Esophagus muscularis mucosa (tissue), 4 donors: Measurements from ENCODE around the gene CCDC124. TPM values are rescaled to one million over a fixed set of nuclear protein-coding genes. Genes with fewer than 3 reads are reported as not detected.

Experiments
- DNase-seq: peaks from one replicate; pipeline ENCODE4 v3.0.0-alpha.2; 2017; ENCODE audit errors: extremely low spot score
- H3K27ac ChIP-seq, 4 donors: fragments of 200-600 bp; sonication (generic); replicated peaks in 1 of 4; 1 replicate in 3 of 4; 2 replicates in 1 of 4; pipeline ENCODE4 v1.5.1; 2016 to 2019; ENCODE audit warnings: mild to moderate bottlenecking in 1 of 4
- H3K27me3 ChIP-seq, 4 donors: fragments of 200-600 bp; sonication (generic); one replicate each; pipeline versions ENCODE4 v1.5.1 to v1.6.0; 2016 to 2019
- H3K36me3 ChIP-seq, 4 donors: fragments of 200-600 bp; sonication (generic); one replicate each; pipeline ENCODE4 v1.5.1; 2016 to 2019
- H3K4me1 ChIP-seq, 4 donors: fragments of 200-600 bp; sonication (generic); one replicate each; pipeline ENCODE4 v1.5.1; 2016 to 2019
- H3K4me3 ChIP-seq, 4 donors: fragments of 200-600 bp; sonication (generic); 1 replicate in 2 of 4; 2 replicates in 2 of 4; pipeline ENCODE4 v1.5.1; 2016 to 2019; ENCODE audit warnings: mild to moderate bottlenecking in 4 of 4, moderate library complexity in 1 of 4
- H3K9me3 ChIP-seq, 4 donors: fragments of 200-600 bp; sonication (generic); 1 replicate in 3 of 4; 2 replicates in 1 of 4; pipeline ENCODE4 v1.5.1; 2016 to 2019
- EP300 ChIP-seq: sonication (generic); formaldehyde crosslinking; IDR thresholded peaks from one replicate; pipeline ENCODE4 v1.6.1; 2017; ENCODE audit warnings: antibody characterized with exemption
- POLR2A ChIP-seq: fragments of 450-650 bp; IDR thresholded peaks from one replicate; pipeline ENCODE4 v1.6.1; 2017; ENCODE audit warnings: antibody characterized with exemption, moderate library complexity, mild to moderate bottlenecking, low read depth
- POLR2AphosphoS5 ChIP-seq, 2 donors: sonication (generic); formaldehyde crosslinking; IDR thresholded peaks; one replicate each; pipeline ENCODE4 v1.6.1; 2017; ENCODE audit warnings: antibody characterized with exemption in 2 of 2
- WGBS: methylation state at CpG from one replicate; pipeline ENCODE4 v1.1.5; 2018; 5-methylcytosine and 5-hydroxymethylcytosine counted together
- intact Hi-C: fragments of 100-400 bp; cut with DNase I; formaldehyde crosslinking; loops from one replicate; pipeline ENCODE4 v1.15.1; 2023
- total RNA-seq, 4 donors: library from RNA; depleted of rRNA; stranded (reverse); fragments of >200 nt; gene quantifications; one replicate each; pipeline versions ENCODE4 v1.1.0 to v1.2.1, GENCODE V29; 2016
- TF ChIP-seq, protein P1 (sequence below), 3 experiments: fragments of 200-600 bp in 2 of 3; fragments of 450-650 bp in 1 of 3; sonication (generic) in 2 of 3; IDR thresholded peaks; one replicate each; pipeline ENCODE4 v1.5.1; 2017 to 2019; ENCODE audit warnings: antibody characterized with exemption in 3 of 3, mild to moderate bottlenecking in 2 of 3, moderate library complexity in 1 of 3

The CCDC124 gene
- total RNA-seq, 4 donors from 2014 or later = 51.2 to 97.4 (median 74.3) TPM

DNA sequence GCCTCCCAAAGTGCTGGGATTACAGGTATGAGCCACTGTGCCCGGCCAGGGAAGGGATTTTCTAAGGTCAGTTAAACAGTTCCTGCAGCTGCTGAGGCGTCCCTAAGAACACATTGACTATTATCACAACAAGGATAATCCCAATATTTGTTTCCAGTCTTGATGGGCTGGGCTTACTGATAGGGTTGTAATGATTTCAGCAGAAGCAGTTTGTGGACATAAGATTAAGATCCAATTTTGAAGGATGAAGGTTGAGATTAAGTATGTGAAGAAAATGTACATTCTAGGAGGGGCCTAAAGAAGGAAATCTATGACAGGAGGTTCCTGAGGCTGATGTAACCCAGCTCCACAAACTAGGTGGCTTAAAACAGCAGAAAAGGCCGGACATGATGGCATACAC is 10.7 kb upstream of the CCDC124 start:
- Histone ChIP-seq H3K4me3 (no peak overlapping the region), H3K9me3 (no peaks in the 10 kb centered on the region), H3K27ac (no peak overlapping the region), H3K4me1 (no peaks in the 10 kb centered on the region), H3K36me3 (no peaks in the 10 kb centered on the region), H3K27me3 (peaks cover 0 to 8% (median 0%) of the 10 kb centered on the region in 4 donors)
- TF ChIP-seq EP300 (no peak), POLR2A (no peak), POLR2AphosphoS5 (IDR thresholded peaks at IDR 0.05) (no peak)
- TF ChIP-seq, protein P1, sequence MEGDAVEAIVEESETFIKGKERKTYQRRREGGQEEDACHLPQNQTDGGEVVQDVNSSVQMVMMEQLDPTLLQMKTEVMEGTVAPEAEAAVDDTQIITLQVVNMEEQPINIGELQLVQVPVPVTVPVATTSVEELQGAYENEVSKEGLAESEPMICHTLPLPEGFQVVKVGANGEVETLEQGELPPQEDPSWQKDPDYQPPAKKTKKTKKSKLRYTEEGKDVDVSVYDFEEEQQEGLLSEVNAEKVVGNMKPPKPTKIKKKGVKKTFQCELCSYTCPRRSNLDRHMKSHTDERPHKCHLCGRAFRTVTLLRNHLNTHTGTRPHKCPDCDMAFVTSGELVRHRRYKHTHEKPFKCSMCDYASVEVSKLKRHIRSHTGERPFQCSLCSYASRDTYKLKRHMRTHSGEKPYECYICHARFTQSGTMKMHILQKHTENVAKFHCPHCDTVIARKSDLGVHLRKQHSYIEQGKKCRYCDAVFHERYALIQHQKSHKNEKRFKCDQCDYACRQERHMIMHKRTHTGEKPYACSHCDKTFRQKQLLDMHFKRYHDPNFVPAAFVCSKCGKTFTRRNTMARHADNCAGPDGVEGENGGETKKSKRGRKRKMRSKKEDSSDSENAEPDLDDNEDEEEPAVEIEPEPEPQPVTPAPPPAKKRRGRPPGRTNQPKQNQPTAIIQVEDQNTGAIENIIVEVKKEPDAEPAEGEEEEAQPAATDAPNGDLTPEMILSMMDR (IDR thresholded peaks at IDR 0.05) = no peak
- WGBS = 72% methylated on average over 3 of the region's 3 CpGs
- intact Hi-C loops = no loop called here
- no peak for DNase-seq

DNA sequence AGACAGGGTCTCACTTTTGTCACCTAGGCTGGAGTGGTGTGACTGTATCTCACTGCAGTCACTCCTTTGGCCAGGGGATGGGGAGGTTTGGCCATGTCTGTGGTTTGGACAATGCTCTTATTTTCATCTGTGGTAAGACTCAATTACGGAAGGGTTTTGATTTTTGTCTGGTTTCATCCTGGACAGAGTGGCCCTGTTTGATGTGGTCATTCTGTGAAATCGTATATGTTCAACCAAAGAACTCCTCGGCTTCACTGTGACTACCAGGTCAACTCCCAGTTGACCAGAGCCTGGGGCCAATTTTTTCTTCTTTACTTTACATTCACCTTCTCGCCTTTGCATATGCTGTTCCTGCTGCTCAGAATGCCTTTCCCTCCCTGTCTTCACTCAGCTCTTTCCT is 6.8 kb upstream of the CCDC124 start:
- H3K4me3 ChIP-seq = no peak overlapping the region
- no peaks in the 10 kb centered on the region for H3K36me3 ChIP-seq
- intact Hi-C loops = no loop called here
- H3K9me3 ChIP-seq = no peaks in the 10 kb centered on the region
- DNase-seq = no peak
- H3K27ac ChIP-seq = no peak overlapping the region
- TF ChIP-seq POLR2AphosphoS5 (IDR thresholded peaks at IDR 0.05) (no peak), POLR2A (no peak), EP300 (no peak)
- TF ChIP-seq, protein P1 (IDR thresholded peaks at IDR 0.05) = no peak
- H3K27me3 ChIP-seq = no peaks in the 10 kb centered on the region
- H3K4me1 ChIP-seq = no peaks in the 10 kb centered on the region
- 75% methylated on average over 4 of the region's 4 CpGs for WGBS

- Histone ChIP-seq H3K4me3 (no peak overlapping the region), H3K27ac (no peak overlapping the region), H3K4me1 (peaks cover 17 to 20% (median 19%) of the 10 kb centered on the region in 4 donors), H3K27me3 (peaks cover 0 to 6% (median 0%) of the 10 kb centered on the region in 4 donors), H3K9me3 (no peaks in the 10 kb centered on the region), H3K36me3 (no peaks in the 10 kb centered on the region)
- whole genome bisulfite sequencing = 66% methylated on average over 4 of the region's 4 CpGs
- intact Hi-C loops = no loop called here
- no peak for DNase-seq
- TF ChIP-seq EP300 (no peak), POLR2A (no peak), POLR2AphosphoS5 (IDR thresholded peaks at IDR 0.05) (no peak)
- TF ChIP-seq, protein P1 (IDR thresholded peaks at IDR 0.05) = no peak
Measured at GRCh38 chr19:17929056-17929455, 3.8 kb upstream of the CCDC124 start.

GRCh38 chr19:17931532-17932191 is 1.2 kb upstream of the CCDC124 start:
- intact Hi-C loops = loop anchor here (2.0 kb wide), 2 partner anchors 67 to 73 kb away; partner anchors contain the start of gene RPL18A
- Histone ChIP-seq H3K36me3 (peaks cover 2 to 15% (median 6%) of the 10 kb centered on the region in 4 donors), H3K4me3 (peak overlapping the region in 3 of 4 donors; percentile 85 to 96 (median 89)), H3K27ac (no peak overlapping the region), H3K9me3 (no peaks in the 10 kb centered on the region), H3K4me1 (peaks cover 19 to 26% (median 25%) of the 10 kb centered on the region in 4 donors), H3K27me3 (peaks cover 0 to 6% (median 0%) of the 10 kb centered on the region in 4 donors)
- TF ChIP-seq, protein P1 (IDR thresholded peaks at IDR 0.05) = no peak
- 30% methylated on average over 14 of the region's 14 CpGs for WGBS
- DNase-seq = no peak
